ENCODE measurements around the gene KRT222. TPM values are rescaled to one million over a fixed set of nuclear protein-coding genes. Genes with fewer than 3 reads are reported as not detected.

The KRT222 gene
- total RNA-seq, 1 experiment from 2014 or later: not detected

DNA sequence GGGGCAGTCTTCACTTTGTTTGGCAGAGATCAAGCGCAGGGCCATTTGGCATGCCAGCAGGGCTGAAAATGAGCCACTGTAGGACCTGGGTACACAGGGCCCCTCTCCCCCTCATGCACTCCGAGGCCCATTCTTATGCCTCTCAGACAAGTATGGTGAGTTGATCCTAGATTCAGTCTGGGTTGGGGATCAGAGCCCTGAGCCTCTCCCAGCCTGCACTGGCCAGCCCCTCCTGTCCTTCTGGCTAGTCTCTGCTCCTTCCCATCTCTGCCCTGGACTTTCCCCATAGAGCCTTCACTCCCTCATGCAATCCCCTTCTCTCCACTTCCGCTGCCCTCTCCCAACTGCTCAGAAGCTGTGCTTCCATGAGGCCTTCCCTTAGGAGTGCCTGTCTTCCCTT, 48.4 kb downstream of the KRT222 start:
- H3K9me3 ChIP-seq: no peaks in the 10 kb centered on the region
- no TSS peak for BruUV-seq (replicated peaks)
- POLR2A ChIA-PET: no interaction called here
- TF ChIP-seq, protein P1, sequence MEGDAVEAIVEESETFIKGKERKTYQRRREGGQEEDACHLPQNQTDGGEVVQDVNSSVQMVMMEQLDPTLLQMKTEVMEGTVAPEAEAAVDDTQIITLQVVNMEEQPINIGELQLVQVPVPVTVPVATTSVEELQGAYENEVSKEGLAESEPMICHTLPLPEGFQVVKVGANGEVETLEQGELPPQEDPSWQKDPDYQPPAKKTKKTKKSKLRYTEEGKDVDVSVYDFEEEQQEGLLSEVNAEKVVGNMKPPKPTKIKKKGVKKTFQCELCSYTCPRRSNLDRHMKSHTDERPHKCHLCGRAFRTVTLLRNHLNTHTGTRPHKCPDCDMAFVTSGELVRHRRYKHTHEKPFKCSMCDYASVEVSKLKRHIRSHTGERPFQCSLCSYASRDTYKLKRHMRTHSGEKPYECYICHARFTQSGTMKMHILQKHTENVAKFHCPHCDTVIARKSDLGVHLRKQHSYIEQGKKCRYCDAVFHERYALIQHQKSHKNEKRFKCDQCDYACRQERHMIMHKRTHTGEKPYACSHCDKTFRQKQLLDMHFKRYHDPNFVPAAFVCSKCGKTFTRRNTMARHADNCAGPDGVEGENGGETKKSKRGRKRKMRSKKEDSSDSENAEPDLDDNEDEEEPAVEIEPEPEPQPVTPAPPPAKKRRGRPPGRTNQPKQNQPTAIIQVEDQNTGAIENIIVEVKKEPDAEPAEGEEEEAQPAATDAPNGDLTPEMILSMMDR (IDR thresholded peaks at IDR 0.05; ENCODE audit: insufficient read depth in 1 of 2, low read depth in 1 of 2, low read length in 1 of 2, severe bottlenecking in 1 of 2, unreplicated experiment in 1 of 2): no peak
- no peak for DNase-seq
- no peaks in the 10 kb centered on the region for H3K36me3 ChIP-seq (ENCODE audit: control insufficient read depth, insufficient read depth, low read length)
- no peak overlapping the region for H3K4me3 ChIP-seq (ENCODE audit: low read depth, low read length)
- H3K4me1 ChIP-seq: peaks cover 27% of the 10 kb centered on the region
- Mint-ChIP-seq H3K36me3 (ENCODE audit: insufficient read depth, unreplicated experiment) (no peaks in the 10 kb centered on the region), H3K27me3 (ENCODE audit: insufficient read depth, unreplicated experiment) (no peaks in the 10 kb centered on the region), H3K9me3 (ENCODE audit: unreplicated experiment) (no peaks in the 10 kb centered on the region), H3K27ac (ENCODE audit: unreplicated experiment) (no peak overlapping the region), H3K4me3 (ENCODE audit: unreplicated experiment) (no peak overlapping the region), H3K4me1 (ENCODE audit: low read depth, unreplicated experiment) (peaks cover 25% of the 10 kb centered on the region)
- H3K27me3 ChIP-seq (replicated peaks; ENCODE audit: control insufficient read depth, insufficient read depth, low read length): no peaks in the 10 kb centered on the region
- CTCF ChIA-PET: interaction anchor here (0.8 to 1.9 kb wide), 5 partner anchors 86 to 254 kb away, joined by 3 to 7 read pairs (median 5); no protein-coding TSS in a partner anchor
- intact Hi-C loops (cut with micrococcal nuclease; ENCODE audit: unreplicated experiment): no loop called here

GRCh38 chr17:40615841-40616476, 49.0 kb downstream of the KRT222 start:
- TF ChIP-seq, protein P1 (IDR thresholded peaks at IDR 0.05; ENCODE audit: insufficient read depth in 1 of 2, low read depth in 1 of 2, low read length in 1 of 2, severe bottlenecking in 1 of 2, unreplicated experiment in 1 of 2): no peak
- ChIA-PET POLR2A (interaction anchor here (0.5 to 0.7 kb wide), 2 partner anchors 28 to 77 kb away, joined by 5 to 18 read pairs; no protein-coding TSS in a partner anchor), CTCF (interaction anchor here (0.6 to 1.9 kb wide), 32 partner anchors 9 to 1054 kb away, joined by 3 to 16 read pairs (median 4); partner anchors contain the start of genes IGFBP4, KRT24, KRT27 and SMARCE1)
- Mint-ChIP-seq H3K9me3 (ENCODE audit: unreplicated experiment) (no peaks in the 10 kb centered on the region), H3K4me1 (ENCODE audit: low read depth, unreplicated experiment) (peaks cover 25% of the 10 kb centered on the region), H3K27me3 (ENCODE audit: insufficient read depth, unreplicated experiment) (no peaks in the 10 kb centered on the region), H3K36me3 (ENCODE audit: insufficient read depth, unreplicated experiment) (no peaks in the 10 kb centered on the region), H3K27ac (ENCODE audit: unreplicated experiment) (no peak overlapping the region), H3K4me3 (ENCODE audit: unreplicated experiment) (no peak overlapping the region)
- DNase-seq: no peak
- Histone ChIP-seq H3K9me3 (no peaks in the 10 kb centered on the region), H3K36me3 (ENCODE audit: control insufficient read depth, insufficient read depth, low read length) (no peaks in the 10 kb centered on the region), H3K4me3 (ENCODE audit: low read depth, low read length) (no peak overlapping the region), H3K4me1 (peaks cover 27% of the 10 kb centered on the region), H3K27me3 (replicated peaks; ENCODE audit: control insufficient read depth, insufficient read depth, low read length) (no peaks in the 10 kb centered on the region)
- no TSS peak for BruUV-seq (replicated peaks)
- intact Hi-C loops (cut with micrococcal nuclease; ENCODE audit: unreplicated experiment): loop anchor here (1.0 kb wide), 2 partner anchors 111 to 175 kb away; no protein-coding TSS in a partner anchor

- POLR2A ChIA-PET: interaction anchor here (0.5 to 0.7 kb wide), 2 partner anchors 27 to 77 kb away, joined by 5 to 18 read pairs; no protein-coding TSS in a partner anchor
- H3K36me3 Mint-ChIP-seq (ENCODE audit: insufficient read depth, unreplicated experiment): no peaks in the 10 kb centered on the region
- no peak overlapping the region for H3K4me3 Mint-ChIP-seq (ENCODE audit: unreplicated experiment)
- intact Hi-C loops (cut with micrococcal nuclease; ENCODE audit: unreplicated experiment): loop anchor here (1.0 kb wide), 2 partner anchors 112 to 176 kb away; no protein-coding TSS in a partner anchor
- DNase-seq: peak; percentile 87
- Histone ChIP-seq H3K4me3 (ENCODE audit: low read depth, low read length) (no peak overlapping the region), H3K9me3 (no peaks in the 10 kb centered on the region), H3K4me1 (peaks cover 27% of the 10 kb centered on the region), H3K36me3 (ENCODE audit: control insufficient read depth, insufficient read depth, low read length) (no peaks in the 10 kb centered on the region), H3K27me3 (replicated peaks; ENCODE audit: control insufficient read depth, insufficient read depth, low read length) (no peaks in the 10 kb centered on the region)
- H3K9me3 Mint-ChIP-seq (ENCODE audit: unreplicated experiment): no peaks in the 10 kb centered on the region
- BruUV-seq (replicated peaks): no TSS peak
- no peak overlapping the region for H3K27ac Mint-ChIP-seq (ENCODE audit: unreplicated experiment)
- TF ChIP-seq, protein P1 (IDR thresholded peaks at IDR 0.05; ENCODE audit: insufficient read depth in 1 of 2, low read depth in 1 of 2, low read length in 1 of 2, severe bottlenecking in 1 of 2, unreplicated experiment in 1 of 2): peak; percentile 80 to 82
- H3K27me3 Mint-ChIP-seq (ENCODE audit: insufficient read depth, unreplicated experiment): no peaks in the 10 kb centered on the region
- CTCF ChIA-PET: interaction anchor here (0.6 to 1.9 kb wide), 33 partner anchors 8 to 1055 kb away, joined by 3 to 16 read pairs (median 4); partner anchors contain the start of genes IGFBP4, KRT24, KRT27 and SMARCE1
- peaks cover 24% of the 10 kb centered on the region for H3K4me1 Mint-ChIP-seq (ENCODE audit: low read depth, unreplicated experiment)
Observed at GRCh38 chr17:40615068-40615840, 49.7 kb downstream of the KRT222 start.
